ENCODE results near the gene TRIOBP. TPM values are rescaled to one million over a fixed set of nuclear protein-coding genes. Genes with fewer than 3 reads are reported as not detected.
"Not testable (repeated sequence)": the region's sequence is repeated elsewhere in the genome, so short reads cannot be mapped to it uniquely, and the experiment has no call there.

Gene TRIOBP
- polyA plus RNA-seq, 1 experiment: 73.9 TPM

GRCh38 chr22:37692627-37693285 is 4.1 kb upstream of the TRIOBP start:
- Histone ChIP-seq H3K36me3 (ENCODE audit: control insufficient read depth, insufficient read depth, low read length) (peaks cover 24% of the 10 kb centered on the region), H3K27me3 (ENCODE audit: control insufficient read depth, insufficient read depth, low read length) (no peaks in the 10 kb centered on the region), H3K4me3 (ENCODE audit: low read depth, low read length) (no peak overlapping the region)
- CTCF ChIA-PET: interaction anchor here (1.0 to 3.2 kb wide), 2 partner anchors 50 to 59 kb away, joined by 3 to 15 read pairs; no protein-coding TSS in a partner anchor
- POLR2A ChIA-PET: no interaction called here
- DNase-seq (ENCODE audit: low read depth): no peak
- no peak for TF ChIP-seq CTCF (IDR thresholded peaks at IDR 0.05; ENCODE audit: insufficient read depth, low read depth, low read length)

DNA sequence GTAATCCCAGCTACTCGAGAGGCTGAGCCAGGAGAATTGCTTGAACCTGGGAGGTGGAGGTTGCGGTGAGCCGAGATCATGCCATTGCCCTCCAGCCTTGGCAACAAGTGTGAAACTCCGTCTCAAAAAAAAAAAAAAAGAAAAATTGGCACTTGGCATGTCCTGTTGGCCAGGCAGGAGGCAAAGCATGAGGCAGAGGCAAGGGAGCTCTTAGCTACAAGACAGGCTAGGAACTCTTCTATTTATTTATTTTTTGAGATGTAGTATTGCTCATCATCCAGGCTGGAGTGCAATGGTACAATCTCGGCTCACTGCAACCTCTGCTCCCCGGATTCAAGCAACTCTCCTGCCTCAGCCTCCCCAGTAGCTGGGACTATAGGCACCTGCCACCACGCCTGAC is 2.7 kb upstream of the TRIOBP start:
- CTCF ChIA-PET: interaction anchor here (1.0 to 3.2 kb wide), 2 partner anchors 51 to 61 kb away, joined by 3 to 15 read pairs; no protein-coding TSS in a partner anchor
- H3K36me3 ChIP-seq (ENCODE audit: control insufficient read depth, insufficient read depth, low read length): peaks cover 18% of the 10 kb centered on the region
- H3K4me3 ChIP-seq (ENCODE audit: low read depth, low read length); DNase-seq (ENCODE audit: low read depth); H3K27me3 ChIP-seq (ENCODE audit: control insufficient read depth, insufficient read depth, low read length); POLR2A ChIA-PET: not testable (repeated sequence)

GRCh38 chr22:37696260-37696656 is 590 bp upstream of the TRIOBP start:
- CTCF ChIA-PET: interaction anchor here (0.6 to 3.1 kb wide), 6 partner anchors 15 to 96 kb away, joined by 3 to 13 read pairs (median 6); no protein-coding TSS in a partner anchor
- H3K4me3 ChIP-seq (ENCODE audit: low read depth, low read length); H3K27me3 ChIP-seq (ENCODE audit: control insufficient read depth, insufficient read depth, low read length); DNase-seq (ENCODE audit: low read depth): not testable (repeated sequence)
- POLR2A ChIA-PET: interaction anchor here (0.5 to 1.0 kb wide), 2 partner anchors 11 to 38 kb away, joined by 3 to 4 read pairs; partner anchors contain the start of gene PDXP
- peaks cover 13% of the 10 kb centered on the region for H3K36me3 ChIP-seq (ENCODE audit: control insufficient read depth, insufficient read depth, low read length)

DNA sequence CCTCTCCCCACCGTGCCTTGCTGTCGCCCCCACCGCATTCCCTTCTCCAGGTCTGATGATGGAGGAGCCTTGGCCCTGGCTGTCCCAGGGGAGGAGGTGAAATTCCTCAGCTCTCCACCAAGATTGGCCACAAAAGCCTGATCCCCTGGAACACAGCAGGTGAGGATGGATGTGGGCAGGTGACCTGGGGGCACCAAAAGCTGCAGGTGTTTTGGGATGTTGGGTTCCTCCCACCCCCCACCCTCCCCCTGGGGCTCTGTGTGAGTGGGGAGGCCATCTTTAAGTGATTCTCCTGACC is 639 bp downstream of the TRIOBP start:
- ChIA-PET CTCF (interaction anchor here (1.0 to 3.1 kb wide), 4 partner anchors 10 to 16 kb away, joined by 3 to 13 read pairs (median 4); partner anchors contain the start of gene NOL12), POLR2A (no interaction called here)
- Histone ChIP-seq H3K36me3 (ENCODE audit: control insufficient read depth, insufficient read depth, low read length) (peaks cover 7% of the 10 kb centered on the region), H3K4me3 (ENCODE audit: low read depth, low read length) (no peak overlapping the region), H3K27me3 (ENCODE audit: control insufficient read depth, insufficient read depth, low read length) (no peaks in the 10 kb centered on the region)
- no peak for TF ChIP-seq CTCF (IDR thresholded peaks at IDR 0.05; ENCODE audit: insufficient read depth, low read depth, low read length)
- no peak for DNase-seq (ENCODE audit: low read depth)

DNA sequence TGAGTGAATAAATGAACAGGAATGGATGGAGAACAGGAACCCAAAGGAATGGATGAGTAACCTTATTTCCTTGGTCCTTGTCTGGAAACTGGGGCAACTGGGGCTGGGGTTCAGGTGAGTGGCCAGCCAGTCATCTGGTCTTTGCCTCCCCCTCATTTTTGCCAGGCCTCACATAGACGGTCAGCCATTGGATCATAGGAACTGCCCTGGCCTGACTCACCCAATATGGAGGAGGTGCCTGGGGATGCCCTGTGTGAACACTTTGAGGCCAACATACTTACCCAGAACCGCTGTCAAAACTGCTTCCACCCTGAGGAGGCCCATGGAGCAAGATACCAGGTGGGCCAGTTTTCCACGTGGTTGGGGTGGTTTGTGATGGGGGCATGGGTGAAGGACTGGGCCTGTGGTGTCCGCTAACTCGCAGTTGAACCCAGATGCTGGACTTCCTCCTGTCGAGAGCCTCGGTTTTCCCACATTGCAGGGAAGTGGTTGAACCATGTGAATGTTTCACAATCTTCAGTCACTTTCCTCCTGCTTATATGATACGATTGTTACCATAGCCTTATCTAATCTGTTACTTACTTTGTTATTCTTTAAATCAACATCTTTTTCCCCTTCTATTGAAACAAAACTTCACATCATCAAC is 4.4 kb downstream of the TRIOBP start:
- H3K36me3 ChIP-seq (ENCODE audit: control insufficient read depth, insufficient read depth, low read length): no peaks in the 10 kb centered on the region
- H3K4me3 ChIP-seq (ENCODE audit: low read depth, low read length): no peak overlapping the region
- H3K27me3 ChIP-seq (ENCODE audit: control insufficient read depth, insufficient read depth, low read length): no peaks in the 10 kb centered on the region
- ChIA-PET POLR2A (no interaction called here), CTCF (no interaction called here)
- TF ChIP-seq CTCF (IDR thresholded peaks at IDR 0.05; ENCODE audit: insufficient read depth, low read depth, low read length): no peak
- no peak for DNase-seq (ENCODE audit: low read depth)

- Histone ChIP-seq H3K27me3 (ENCODE audit: control insufficient read depth, insufficient read depth, low read length) (no peaks in the 10 kb centered on the region), H3K4me3 (ENCODE audit: low read depth, low read length) (no peak overlapping the region), H3K36me3 (ENCODE audit: control insufficient read depth, insufficient read depth, low read length) (no peaks in the 10 kb centered on the region)
- no peak for TF ChIP-seq CTCF (IDR thresholded peaks at IDR 0.05; ENCODE audit: insufficient read depth, low read depth, low read length)
- ChIA-PET POLR2A (no interaction called here), CTCF (no interaction called here)
- DNase-seq (ENCODE audit: low read depth): no peak
Observed at GRCh38 chr22:37703906-37704305, 7.1 kb downstream of the TRIOBP start.

All from BJ (cell line).